ENCODE measurements around the gene CACNA2D1. TPM values are rescaled to one million over a fixed set of nuclear protein-coding genes. Genes with fewer than 3 reads are reported as not detected.

Gene CACNA2D1
- total RNA-seq, 1 experiment from 2014 or later: 4.3 TPM

DNA sequence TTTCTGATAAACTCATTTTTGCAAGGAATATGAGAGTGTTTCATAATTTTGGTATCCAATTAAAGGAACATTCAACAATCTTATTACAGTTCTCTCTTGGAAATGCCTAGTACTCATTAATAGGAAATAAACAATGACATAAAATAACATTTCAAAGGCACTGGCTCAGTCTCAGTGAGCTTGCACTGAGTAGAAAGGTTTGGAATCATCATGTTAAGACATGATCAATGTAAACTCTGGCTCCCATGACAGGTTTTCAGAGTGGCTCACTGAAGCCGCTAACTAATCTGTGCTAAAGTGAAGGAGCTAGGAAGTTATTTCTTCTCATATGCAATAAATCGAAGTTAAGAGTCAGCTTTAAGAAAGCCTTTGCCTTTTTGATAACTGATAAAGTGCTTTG lies 470.5 kb downstream of the CACNA2D1 start:
- no peak for DNase-seq (ENCODE audit: low read depth)

DNA sequence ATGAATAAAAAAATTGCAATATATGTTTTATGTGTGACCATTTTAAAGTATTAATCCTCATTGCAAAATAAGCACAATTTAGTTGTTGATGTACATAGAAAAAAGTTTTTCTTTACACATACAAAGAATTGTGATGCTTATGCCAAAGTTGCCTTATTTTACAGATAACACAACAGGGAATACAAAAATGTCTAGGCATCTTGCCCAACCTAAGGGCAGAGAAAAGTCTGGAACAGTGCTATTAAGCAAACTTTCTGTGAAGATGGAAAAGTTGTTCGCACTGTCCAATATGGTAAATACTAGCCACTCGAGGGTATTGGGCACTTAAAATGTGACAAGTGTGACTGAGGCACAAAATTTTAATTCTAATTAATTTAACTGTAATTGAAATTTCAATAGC lies 483.6 kb downstream of the CACNA2D1 start:
- no peak for DNase-seq (ENCODE audit: low read depth)

DNA sequence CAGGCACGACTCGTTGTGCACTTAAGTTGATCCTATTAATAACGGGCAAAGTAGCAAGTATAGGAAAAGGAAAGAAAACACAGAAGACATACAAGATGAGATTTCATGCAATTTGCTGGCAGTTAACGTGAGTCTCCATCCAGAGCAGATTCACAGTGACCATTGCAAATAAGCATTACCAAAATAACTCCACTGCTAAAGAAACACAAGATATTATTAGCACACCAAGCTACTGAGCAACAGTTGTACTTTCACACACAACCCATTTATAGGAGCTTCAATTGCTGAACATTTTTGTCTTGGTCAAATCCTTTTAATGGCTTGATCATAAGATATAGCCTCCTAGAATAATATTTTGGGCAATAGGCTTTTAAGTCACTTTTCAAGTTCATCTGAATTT lies 486.1 kb downstream of the CACNA2D1 start:
- no peak for DNase-seq (ENCODE audit: low read depth)

DNA sequence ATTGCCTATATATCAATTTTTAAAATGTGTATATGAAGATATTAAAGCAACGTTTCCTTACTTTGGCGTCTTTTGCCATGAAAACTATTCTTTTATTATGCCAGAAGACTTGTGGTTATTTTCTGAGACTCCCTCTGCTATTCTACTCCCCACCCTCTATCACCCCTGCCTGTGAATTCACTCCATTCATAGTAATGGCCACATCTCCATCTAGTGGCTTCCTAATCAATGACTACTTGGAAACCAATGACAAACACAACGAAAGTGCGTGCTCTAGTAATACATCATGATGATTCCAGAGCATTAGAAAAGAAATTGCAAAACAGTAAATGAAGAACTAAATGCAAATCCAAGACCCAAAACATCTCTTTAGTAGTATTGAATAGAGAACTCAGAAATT lies 487.1 kb downstream of the CACNA2D1 start:
- no peak for DNase-seq (ENCODE audit: low read depth)

DNA sequence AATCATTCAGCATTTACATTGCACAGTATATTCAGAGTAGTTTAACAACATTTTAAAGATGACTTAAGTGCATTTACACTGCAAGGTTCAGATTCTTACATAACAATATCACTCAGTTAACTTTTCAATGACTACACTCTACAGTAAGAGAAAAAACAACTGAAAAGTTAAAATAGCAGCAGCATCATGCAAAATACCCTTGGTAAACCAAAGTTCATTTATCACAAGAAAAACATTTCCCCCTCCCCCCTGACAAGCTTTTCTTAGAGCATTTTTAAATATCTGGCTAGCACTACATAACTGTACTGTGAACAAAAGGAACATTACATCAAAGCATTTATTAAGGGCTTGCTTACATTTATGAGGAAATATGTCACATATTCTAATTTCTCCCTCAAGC lies 494.3 kb downstream of the CACNA2D1 start:
- no peak for DNase-seq (ENCODE audit: low read depth)

DNA sequence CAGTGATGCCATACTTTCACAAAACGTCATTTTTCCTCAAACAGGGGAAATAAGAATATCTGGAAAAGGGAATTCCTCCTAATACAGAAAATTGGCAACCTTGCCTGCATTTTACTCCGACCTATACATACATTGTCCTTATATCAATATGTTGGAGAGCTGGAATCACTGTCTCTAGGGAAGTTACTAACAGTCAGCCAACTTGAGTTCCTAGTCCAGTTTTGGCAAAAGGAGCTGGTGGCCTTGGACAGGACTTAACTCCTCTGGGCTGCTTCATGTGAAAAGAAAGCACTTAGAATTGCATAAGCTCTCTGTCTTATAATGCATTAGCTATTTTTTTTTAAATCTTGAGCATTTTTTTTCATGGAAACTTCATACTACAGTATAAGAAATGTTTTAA lies 499.5 kb downstream of the CACNA2D1 start:
- no peak for DNase-seq (ENCODE audit: low read depth)

DNA sequence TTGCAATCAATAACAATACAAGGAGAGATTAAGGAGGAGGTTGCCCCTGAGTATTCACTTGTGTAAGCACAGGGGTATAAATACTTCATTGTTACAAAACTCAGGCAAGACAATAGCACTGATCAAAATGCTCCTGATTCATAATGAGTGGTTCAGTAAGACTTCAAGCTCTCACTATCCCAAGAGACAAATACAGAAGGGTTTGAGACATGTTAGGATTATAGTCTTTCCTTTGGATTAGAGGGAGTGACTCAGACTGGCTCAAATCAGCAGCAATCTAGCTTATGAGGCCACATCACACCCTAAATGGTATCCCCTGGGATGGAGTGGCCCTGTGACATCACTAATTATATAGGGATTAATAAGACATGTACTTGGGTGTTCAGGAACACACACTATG lies 506.5 kb downstream of the CACNA2D1 start:
- DNase-seq (ENCODE audit: low read depth): no peak

DNA sequence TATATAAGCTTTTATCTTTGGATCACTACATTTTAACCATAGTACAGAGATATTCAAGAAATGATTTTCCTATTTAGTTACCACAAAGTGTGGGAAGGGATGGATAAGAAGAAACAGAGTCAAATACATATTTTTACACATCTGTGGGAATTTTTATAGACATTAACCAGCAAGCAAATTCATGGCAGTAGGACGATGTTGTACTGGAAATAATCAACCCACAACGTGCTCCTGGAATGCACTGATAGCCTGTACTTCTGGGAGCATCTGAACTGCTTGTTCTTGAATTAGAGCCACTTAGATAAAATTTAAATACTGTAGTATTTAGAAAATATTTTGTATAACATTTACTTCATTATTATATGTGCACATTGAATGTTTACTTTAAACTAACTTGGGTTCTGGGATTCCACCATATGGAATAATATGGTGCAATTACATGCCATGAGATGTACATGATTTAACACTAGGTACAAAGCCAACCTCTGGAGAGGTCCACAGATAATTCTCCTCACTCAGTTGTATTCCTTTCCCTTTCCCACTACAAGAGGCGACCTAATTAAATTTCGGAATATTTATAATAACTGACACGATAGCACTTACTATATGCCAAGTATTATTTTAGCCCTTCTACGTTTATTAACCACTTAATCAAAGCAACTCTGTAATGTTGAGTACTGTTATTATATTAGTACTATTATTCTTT lies 508.8 kb downstream of the CACNA2D1 start:
- no peak for DNase-seq (ENCODE audit: low read depth)

DNA sequence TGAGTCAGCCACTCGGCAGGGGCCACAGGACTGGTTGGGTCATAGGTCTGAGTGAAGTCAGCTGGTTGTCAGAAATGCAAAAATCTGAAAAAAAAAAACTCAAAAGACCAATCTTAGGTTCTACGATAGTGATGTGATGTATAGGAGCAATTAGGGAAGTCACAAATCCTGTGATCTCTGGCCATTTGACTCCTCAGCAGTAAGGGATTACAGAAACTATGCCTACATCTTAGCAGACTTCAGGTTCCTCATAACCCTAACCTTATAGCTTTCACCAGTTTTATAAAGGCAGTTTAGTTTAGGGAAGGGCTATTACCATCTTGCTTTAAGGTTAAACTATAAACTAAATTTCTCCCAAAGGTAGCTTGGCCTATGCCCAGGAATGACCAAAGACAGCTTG lies 510.6 kb downstream of the CACNA2D1 start:
- DNase-seq (ENCODE audit: low read depth): no peak

DNA sequence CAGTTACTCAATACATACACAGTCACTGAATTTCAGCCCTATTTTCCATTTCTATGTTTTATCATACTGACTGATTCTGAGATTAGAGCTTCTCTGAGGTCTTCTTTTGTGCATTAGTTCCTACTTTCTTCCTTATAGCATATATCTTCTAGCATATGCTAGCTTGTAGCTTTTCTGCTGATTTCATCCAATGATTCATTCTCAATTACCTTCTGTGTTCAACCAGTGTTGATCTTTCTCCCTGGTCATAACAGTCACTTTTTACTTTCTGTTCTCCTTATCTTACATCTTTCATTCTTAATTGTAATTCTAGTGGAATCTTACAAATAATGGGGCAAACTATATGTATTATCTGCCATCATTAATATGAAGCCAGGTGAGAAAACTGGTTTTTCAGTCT lies 514.2 kb downstream of the CACNA2D1 start:
- DNase-seq (ENCODE audit: low read depth): peak; percentile 5

DNA sequence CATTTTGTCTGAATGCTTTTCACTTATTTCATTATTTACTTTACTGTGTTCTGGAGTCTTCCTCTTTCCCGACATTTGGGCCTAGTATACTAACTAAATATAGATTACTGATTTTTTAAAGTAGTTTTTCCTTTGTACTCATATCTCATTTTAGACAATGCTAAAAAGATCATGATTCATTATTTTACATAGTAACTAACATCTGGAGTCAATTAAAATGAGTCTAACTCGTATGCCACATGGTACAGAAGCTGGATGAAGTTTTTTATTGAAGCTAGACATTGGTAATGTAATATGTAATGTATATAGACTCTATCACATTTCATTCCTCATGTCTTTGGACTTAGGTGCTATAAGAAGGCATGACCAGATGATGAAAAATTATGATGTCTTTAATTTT lies 517.4 kb downstream of the CACNA2D1 start:
- DNase-seq (ENCODE audit: low read depth): no peak

DNA sequence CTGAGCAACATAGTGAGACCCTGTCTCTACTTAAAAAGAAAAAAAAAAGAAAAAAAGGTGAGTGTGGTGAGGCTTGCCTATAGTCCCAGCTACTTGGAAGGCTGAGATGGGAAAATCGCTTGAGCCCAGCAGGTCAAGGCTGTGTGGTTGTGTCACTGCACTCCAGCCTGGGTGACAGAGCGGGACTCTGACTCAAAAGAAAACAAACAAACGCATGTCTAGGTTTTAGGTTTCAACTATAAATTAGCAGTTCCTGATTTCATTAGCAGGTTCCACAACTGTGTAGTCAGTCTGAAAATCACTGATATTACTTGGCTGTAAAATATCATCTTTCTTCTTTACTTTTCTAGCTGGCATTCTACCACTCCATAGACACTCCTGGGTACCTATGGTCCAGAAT lies 518.0 kb downstream of the CACNA2D1 start:
- peak; percentile 11 for DNase-seq (ENCODE audit: low read depth)

DNA sequence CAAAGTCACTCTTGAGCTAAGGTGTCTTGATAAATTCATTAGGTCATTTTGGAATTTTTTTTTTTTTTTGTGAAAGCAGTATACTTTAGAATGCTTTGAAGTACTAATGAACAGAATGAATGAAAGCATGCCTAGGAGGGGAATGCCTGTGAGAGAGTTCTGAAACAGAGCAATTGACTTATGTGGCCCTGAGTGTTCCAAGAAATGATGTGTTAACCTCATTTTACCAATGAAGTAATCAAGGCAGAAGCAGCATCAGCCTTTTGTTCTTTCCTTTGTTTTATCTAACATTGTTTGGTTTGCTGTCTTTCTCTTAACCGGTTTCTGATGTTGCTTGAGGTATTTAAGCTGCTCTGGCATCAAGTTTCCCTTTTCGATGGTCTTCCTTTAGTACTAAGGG lies 519.1 kb downstream of the CACNA2D1 start:
- no peak for DNase-seq (ENCODE audit: low read depth)

DNA sequence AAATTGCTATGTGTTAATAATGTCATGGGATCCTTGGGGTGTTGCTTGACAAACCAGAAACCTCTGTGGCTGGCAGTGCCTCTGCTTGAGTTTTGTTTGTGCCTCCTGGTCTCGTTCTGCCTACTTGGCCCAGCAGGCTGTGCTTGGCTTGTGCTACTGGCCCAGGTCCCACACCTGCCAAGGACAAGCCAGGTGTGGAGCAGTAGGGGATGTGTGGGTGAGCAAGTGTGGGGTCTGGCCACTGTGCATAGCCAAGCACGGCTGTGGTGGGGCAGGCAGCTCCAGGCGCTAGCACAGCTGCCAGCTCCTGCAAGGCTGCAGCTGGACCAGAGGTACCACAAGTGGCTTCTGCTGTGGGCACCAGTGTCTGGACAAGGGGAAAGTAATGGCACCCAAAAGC lies 524.1 kb downstream of the CACNA2D1 start:
- no peak for DNase-seq (ENCODE audit: low read depth)

DNA sequence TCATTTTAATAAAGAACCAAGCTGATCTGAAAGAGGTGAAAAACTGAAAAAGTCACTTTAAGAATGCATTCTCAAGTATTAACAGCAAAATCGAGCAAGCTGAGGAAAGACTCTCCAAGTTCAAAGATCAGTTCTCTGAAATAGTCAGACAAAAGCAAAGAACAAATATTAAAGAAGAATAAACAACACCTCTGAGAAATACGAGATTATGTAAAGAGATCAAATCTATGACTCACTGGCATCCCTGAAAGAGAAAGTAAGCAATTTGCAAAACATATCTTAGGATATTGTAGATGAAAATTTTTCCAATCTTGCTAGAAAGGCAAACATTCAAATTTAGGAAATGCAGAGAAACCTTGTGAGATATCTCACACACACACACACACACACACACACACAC lies 535.4 kb downstream of the CACNA2D1 start:
- DNase-seq (ENCODE audit: low read depth): no peak

DNA sequence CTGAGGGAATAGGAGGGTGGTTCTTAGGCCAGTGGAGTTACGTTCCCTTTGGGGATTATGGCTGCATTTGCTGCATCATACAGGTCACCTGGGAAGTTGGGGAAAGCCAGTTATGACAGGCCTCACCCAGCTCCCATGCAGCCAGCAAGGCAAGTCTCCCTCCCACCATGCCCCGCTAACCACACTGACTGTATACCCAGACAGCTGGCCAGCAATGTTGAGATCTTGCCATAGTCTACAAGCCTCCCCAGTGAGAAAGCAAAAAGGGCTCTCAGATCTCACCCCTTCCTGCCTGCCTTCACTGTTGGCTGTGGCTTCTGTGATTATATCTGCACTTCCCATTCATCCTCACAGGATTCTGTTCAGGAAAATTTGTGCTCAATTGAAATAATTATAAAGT lies 540.5 kb downstream of the CACNA2D1 start:
- DNase-seq (ENCODE audit: low read depth): no peak

DNA sequence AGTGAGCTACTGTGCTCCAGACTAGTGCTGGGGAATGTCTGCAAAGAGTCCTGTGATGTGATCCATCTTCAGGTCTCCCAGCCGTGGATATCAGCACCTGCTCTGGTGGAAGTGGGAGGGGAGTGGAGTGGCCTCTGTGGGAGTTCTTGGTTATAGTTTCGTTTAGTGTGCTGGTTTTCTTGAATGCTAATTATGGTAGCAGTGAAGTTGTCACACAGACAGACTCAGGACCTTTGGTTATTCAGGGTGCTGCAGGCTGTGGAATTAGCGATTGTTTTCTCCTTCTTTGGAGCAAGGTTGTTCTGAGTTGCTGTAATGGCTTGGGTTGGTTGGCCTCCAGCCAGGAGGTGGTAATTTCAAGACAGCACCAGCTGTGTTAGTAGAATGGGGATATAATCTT lies 541.0 kb downstream of the CACNA2D1 start:
- no peak for DNase-seq (ENCODE audit: low read depth)

Data from Daoy (cell line).